ENCODE data around the gene SFXN4.

The SFXN4 gene

GRCh38 chr10:119167041-119167440, 1.5 kb upstream of the SFXN4 start:
- H3K4me3 ChIP-seq (ENCODE audit: low read depth, low read length) = no peak overlapping the region
- no peaks in the 10 kb centered on the region for H3K27me3 ChIP-seq (ENCODE audit: control insufficient read depth, insufficient read depth, low read length)
- H3K9me3 ChIP-seq (ENCODE audit: control insufficient read depth, low read length) = no peaks in the 10 kb centered on the region
- no peak for TF ChIP-seq CTCF (IDR thresholded peaks at IDR 0.05)
- no peak overlapping the region for H3K4me2 ChIP-seq (ENCODE audit: low read length)
- H3K27ac ChIP-seq = no peak overlapping the region
- H3K36me3 ChIP-seq (ENCODE audit: control insufficient read depth, insufficient read depth, low read length) = no peaks in the 10 kb centered on the region
- peaks cover 5% of the 10 kb centered on the region for H3K4me1 ChIP-seq
- no peak overlapping the region for H2AFZ ChIP-seq
- no peak overlapping the region for H3K9ac ChIP-seq
- no peaks in the 10 kb centered on the region for H3K79me2 ChIP-seq

- no peak overlapping the region for H3K9ac ChIP-seq
- H3K27me3 ChIP-seq (ENCODE audit: control insufficient read depth, insufficient read depth, low read length) = no peaks in the 10 kb centered on the region
- no peak overlapping the region for H3K4me3 ChIP-seq (ENCODE audit: low read depth, low read length)
- H3K4me2 ChIP-seq (ENCODE audit: low read length) = peak overlapping the region; percentile 98
- H3K79me2 ChIP-seq = no peaks in the 10 kb centered on the region
- peak overlapping the region; percentile 95 for H2AFZ ChIP-seq
- H3K4me1 ChIP-seq = peaks cover 5% of the 10 kb centered on the region
- no peak for TF ChIP-seq CTCF (IDR thresholded peaks at IDR 0.05)
- no peaks in the 10 kb centered on the region for H3K36me3 ChIP-seq (ENCODE audit: control insufficient read depth, insufficient read depth, low read length)
- H3K27ac ChIP-seq = no peak overlapping the region
- no peaks in the 10 kb centered on the region for H3K9me3 ChIP-seq (ENCODE audit: control insufficient read depth, low read length)
Observed at GRCh38 chr10:119166564-119166963, 1.1 kb upstream of the SFXN4 start.

- peak overlapping the region; percentile 83 for H3K4me3 ChIP-seq (ENCODE audit: low read depth, low read length)
- no peaks in the 10 kb centered on the region for H3K36me3 ChIP-seq (ENCODE audit: control insufficient read depth, insufficient read depth, low read length)
- TF ChIP-seq CTCF (IDR thresholded peaks at IDR 0.05) = no peak
- H3K27ac ChIP-seq = peak overlapping the region; percentile 64
- H3K4me2 ChIP-seq (ENCODE audit: low read length) = peak overlapping the region; percentile 98
- peaks cover 5% of the 10 kb centered on the region for H3K4me1 ChIP-seq
- H3K79me2 ChIP-seq = no peaks in the 10 kb centered on the region
- H3K27me3 ChIP-seq (ENCODE audit: control insufficient read depth, insufficient read depth, low read length) = no peaks in the 10 kb centered on the region
- no peaks in the 10 kb centered on the region for H3K9me3 ChIP-seq (ENCODE audit: control insufficient read depth, low read length)
- H3K9ac ChIP-seq = no peak overlapping the region
- H2AFZ ChIP-seq = peak overlapping the region; percentile 95
Observed at GRCh38 chr10:119166118-119166500, 595 bp upstream of the SFXN4 start.

- no peak overlapping the region for H2AFZ ChIP-seq
- no peak overlapping the region for H3K4me3 ChIP-seq (ENCODE audit: low read depth, low read length)
- no peaks in the 10 kb centered on the region for H3K79me2 ChIP-seq
- peak overlapping the region; percentile 4 for H3K4me2 ChIP-seq (ENCODE audit: low read length)
- H3K27me3 ChIP-seq (ENCODE audit: control insufficient read depth, insufficient read depth, low read length) = no peaks in the 10 kb centered on the region
- H3K27ac ChIP-seq = no peak overlapping the region
- H3K9me3 ChIP-seq (ENCODE audit: control insufficient read depth, low read length) = no peaks in the 10 kb centered on the region
- H3K36me3 ChIP-seq (ENCODE audit: control insufficient read depth, insufficient read depth, low read length) = no peaks in the 10 kb centered on the region
- TF ChIP-seq CTCF (IDR thresholded peaks at IDR 0.05) = no peak
- peaks cover 5% of the 10 kb centered on the region for H3K4me1 ChIP-seq
- H3K9ac ChIP-seq = no peak overlapping the region
Observed at GRCh38 chr10:119162452-119163092, 2.9 kb downstream of the SFXN4 start.
